GM12875 (cell line): Measurements from ENCODE around the gene DDX39B.

Experiments
- H3K4me3 ChIP-seq: one replicate; pipeline ENCODE4 v1.5.1; 2011; ENCODE audit warnings: low read depth, low read length, control low read depth
- CTCF ChIP-seq: IDR thresholded peaks from 2 replicates; pipeline ENCODE4 v1.5.1; 2011; ENCODE audit warnings: low read depth, mild to moderate bottlenecking, control low read depth, inconsistent platforms, low read length, moderate library complexity, borderline replicate concordance; ENCODE audit not compliant: insufficient read depth

DDX39B gene

GRCh38 chr6:31534521-31535040 lies 7.2 kb downstream of the DDX39B start:
- no peak overlapping the region for H3K4me3 ChIP-seq
- TF ChIP-seq CTCF = no peak

GRCh38 chr6:31534011-31534410 lies 7.8 kb downstream of the DDX39B start:
- no peak overlapping the region for H3K4me3 ChIP-seq
- TF ChIP-seq CTCF = no peak

GRCh38 chr6:31533455-31533841 lies 8.4 kb downstream of the DDX39B start:
- no peak for TF ChIP-seq CTCF
- H3K4me3 ChIP-seq = no peak overlapping the region

GRCh38 chr6:31532644-31533454 lies 9.0 kb downstream of the DDX39B start:
- no peak for TF ChIP-seq CTCF
- no peak overlapping the region for H3K4me3 ChIP-seq

GRCh38 chr6:31531771-31532643 lies 9.8 kb downstream of the DDX39B start:
- no peak for TF ChIP-seq CTCF

GRCh38 chr6:31531162-31531561 lies 10.6 kb downstream of the DDX39B start:
- H3K4me3 ChIP-seq = no peak overlapping the region
- TF ChIP-seq CTCF = no peak

More at GRCh38 chr6:31531771-31532643, 9.8 kb downstream of the DDX39B start:
- no peak overlapping the region for H3K4me3 ChIP-seq
